Islet precursor cell (in vitro differentiated cells): ENCODE data around the gene PTPRG.

ENCODE experiments used
- DNase-seq: peaks from one replicate; pipeline ENCODE4 v3.0.0-alpha.2; 2018

PTPRG gene

GRCh38 chr3:61983479-61983878 is 422.1 kb downstream of the PTPRG start:
- no peak for DNase-seq

- DNase-seq: no peak
These were observed 423.6 kb downstream of the PTPRG start for GRCh38 chr3:61985020-61985419.

GRCh38 chr3:61986473-61986872 is 425.1 kb downstream of the PTPRG start:
- no peak for DNase-seq

GRCh38 chr3:61989681-61990080 is 428.3 kb downstream of the PTPRG start:
- DNase-seq: no peak

- DNase-seq: no peak
These were observed 429.1 kb downstream of the PTPRG start for GRCh38 chr3:61990327-61991027.

- DNase-seq: no peak
These were observed 430.3 kb downstream of the PTPRG start for GRCh38 chr3:61991706-61992105.

GRCh38 chr3:61996366-61996765 is 435.0 kb downstream of the PTPRG start:
- no peak for DNase-seq

- peak; percentile 65 for DNase-seq
These were observed 435.7 kb downstream of the PTPRG start for GRCh38 chr3:61997101-61997500.

GRCh38 chr3:62003835-62004234 is 442.5 kb downstream of the PTPRG start:
- no peak for DNase-seq

GRCh38 chr3:62007036-62007435 is 445.7 kb downstream of the PTPRG start:
- DNase-seq: peak; percentile 72

GRCh38 chr3:62010989-62011388 is 449.6 kb downstream of the PTPRG start:
- DNase-seq: no peak

- no peak for DNase-seq
These were observed 450.3 kb downstream of the PTPRG start for GRCh38 chr3:62011666-62012065.

- no peak for DNase-seq
These were observed 452.6 kb downstream of the PTPRG start for GRCh38 chr3:62013951-62014350.

- DNase-seq: no peak
These were observed 453.7 kb downstream of the PTPRG start for GRCh38 chr3:62015111-62015510.

- no peak for DNase-seq
These were observed 458.5 kb downstream of the PTPRG start for GRCh38 chr3:62019906-62020305.

GRCh38 chr3:62020706-62021105 is 459.3 kb downstream of the PTPRG start:
- no peak for DNase-seq

- DNase-seq: no peak
These were observed 460.9 kb downstream of the PTPRG start for GRCh38 chr3:62022312-62022711.

- no peak for DNase-seq
These were observed 463.5 kb downstream of the PTPRG start for GRCh38 chr3:62024882-62025281.

GRCh38 chr3:62025913-62026312 is 464.5 kb downstream of the PTPRG start:
- DNase-seq: no peak

- no peak for DNase-seq
These were observed 465.9 kb downstream of the PTPRG start for GRCh38 chr3:62027241-62027640.

GRCh38 chr3:62027796-62028195 is 466.4 kb downstream of the PTPRG start:
- no peak for DNase-seq

GRCh38 chr3:62028236-62028635 is 466.9 kb downstream of the PTPRG start:
- no peak for DNase-seq

GRCh38 chr3:62032738-62033137 is 471.4 kb downstream of the PTPRG start:
- no peak for DNase-seq

GRCh38 chr3:62035402-62036057 is 474.2 kb downstream of the PTPRG start:
- DNase-seq: no peak

GRCh38 chr3:62036726-62037125 is 475.4 kb downstream of the PTPRG start:
- no peak for DNase-seq
